Endothelial cell of umbilical vein (primary cell): ENCODE results near the gene MYO7B.

Experiments
- CTCF ChIP-seq, 2 donors: IDR thresholded peaks; 1 replicate in 1 of 2; 2 replicates in 1 of 2; pipeline ENCODE4 v1.5.1; 2011; ENCODE audit warnings: low read length in 2 of 2, mild to moderate bottlenecking in 2 of 2, moderate library complexity in 2 of 2, control low read depth in 1 of 2, inconsistent platforms in 1 of 2, low read depth in 1 of 2; ENCODE audit not compliant: insufficient read depth in 1 of 2; ENCODE audit errors: extremely low read depth in 1 of 2
- EZH2 ChIP-seq: IDR thresholded peaks from 2 replicates; pipeline ENCODE4 v1.6.1; 2012; ENCODE audit warnings: borderline replicate concordance, low read depth, mild to moderate bottlenecking, moderate library complexity, low read length, inconsistent platforms; ENCODE audit not compliant: severe bottlenecking
- POLR2A ChIP-seq: IDR thresholded peaks from 2 replicates; pipeline ENCODE4 v1.6.1; 2012; ENCODE audit warnings: low read depth, mild to moderate bottlenecking, control low read depth, low read length
- POLR2AphosphoS5 ChIP-seq: IDR thresholded peaks from 2 replicates; pipeline ENCODE4 v1.6.1; 2012; ENCODE audit warnings: low read depth, mild to moderate bottlenecking, control low read depth, low read length, moderate library complexity; ENCODE audit not compliant: insufficient read depth

- TF ChIP-seq CTCF (IDR thresholded peaks at IDR 0.05; ENCODE audit: extremely low read depth in 1 of 2, insufficient read depth in 1 of 2, low read depth in 1 of 2, low read length in 2 of 2): no peak
- no peak for TF ChIP-seq EZH2
- TF ChIP-seq POLR2A: no peak
- no peak for TF ChIP-seq POLR2AphosphoS5
Observed at GRCh38 chr2:127486247-127487058, 49.0 kb upstream of the MYO7B start.
